NCI-H524 treated with DMSO at 0.1 percent for 48 hours (cell line): ENCODE data around the gene MYOCD.
"Not testable (repeated sequence)": the region's sequence is repeated elsewhere in the genome, so short reads cannot be mapped to it uniquely, and the experiment has no call there.

ENCODE experiments used
- DNase-seq: peaks from one replicate; lab custom pipeline; 2025; lab: John Stamatoyannopoulos, UW

MYOCD gene

GRCh38 chr17:12665263-12666210 lies at the start of gene MYOCD:
TSS of gene MYOCD (plus strand) at chr17:12665890. CDS start at chr17:12666189, 299 bp downstream.
- no peak for DNase-seq

GRCh38 chr17:12616161-12616560 lies 49.5 kb upstream of the MYOCD start:
- no peak for DNase-seq

DNA sequence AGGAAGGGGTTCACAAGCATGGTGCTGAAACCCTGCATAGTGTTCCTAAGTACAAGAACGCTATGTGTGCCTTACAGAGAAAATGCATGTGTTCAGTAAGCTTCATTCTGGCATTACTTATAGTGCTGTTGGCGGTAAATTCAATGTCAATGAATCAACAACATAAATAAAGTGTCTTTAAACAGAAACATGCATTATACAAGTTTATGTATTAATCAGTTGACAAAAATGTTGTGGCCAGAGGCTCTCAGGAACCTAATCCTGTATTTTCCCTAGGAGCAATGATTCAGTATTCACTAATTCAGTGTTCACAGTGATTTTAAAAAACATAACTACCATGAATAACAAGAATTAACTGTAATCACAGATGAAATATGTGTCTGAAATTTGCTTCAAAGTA lies 47.1 kb upstream of the MYOCD start:
- no peak for DNase-seq

DNA sequence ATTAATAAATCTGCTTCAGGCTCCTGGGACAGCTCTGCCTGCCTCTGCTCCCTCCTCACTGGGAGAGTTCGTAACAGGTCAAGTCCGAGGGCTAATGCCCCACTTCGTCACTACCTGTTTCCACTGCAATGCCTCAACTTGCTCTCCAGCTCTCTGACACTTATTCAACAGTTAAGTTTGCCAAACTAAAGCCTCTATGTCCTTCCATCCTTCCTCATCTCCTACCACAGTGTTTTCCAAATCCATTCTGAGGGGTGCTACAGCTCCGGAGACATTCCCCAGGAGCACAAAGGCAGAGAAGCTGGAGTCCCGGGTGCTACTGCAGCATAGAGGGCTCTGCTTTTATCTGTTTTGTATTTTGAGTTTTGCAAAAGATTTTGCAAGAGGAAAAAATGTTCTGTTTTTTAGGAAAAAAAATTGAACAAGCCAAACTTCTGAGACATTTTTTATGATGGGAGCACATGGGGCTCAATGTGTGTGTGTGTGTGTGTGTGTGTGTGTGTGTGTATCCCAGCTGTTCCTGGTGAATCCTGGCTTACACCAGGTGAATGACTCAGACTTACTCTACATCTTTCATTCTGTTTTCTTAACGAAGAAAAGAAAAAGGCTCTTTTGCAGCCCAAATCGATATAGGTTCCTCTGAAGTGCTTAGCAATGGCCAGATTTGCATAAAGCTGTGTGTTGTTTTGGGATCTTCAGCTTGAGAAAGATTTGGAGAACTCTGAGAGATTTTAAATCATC lies 46.1 kb upstream of the MYOCD start:
- no peak for DNase-seq

- no peak for DNase-seq
Measured at GRCh38 chr17:12620200-12620720, 45.4 kb upstream of the MYOCD start.

DNA sequence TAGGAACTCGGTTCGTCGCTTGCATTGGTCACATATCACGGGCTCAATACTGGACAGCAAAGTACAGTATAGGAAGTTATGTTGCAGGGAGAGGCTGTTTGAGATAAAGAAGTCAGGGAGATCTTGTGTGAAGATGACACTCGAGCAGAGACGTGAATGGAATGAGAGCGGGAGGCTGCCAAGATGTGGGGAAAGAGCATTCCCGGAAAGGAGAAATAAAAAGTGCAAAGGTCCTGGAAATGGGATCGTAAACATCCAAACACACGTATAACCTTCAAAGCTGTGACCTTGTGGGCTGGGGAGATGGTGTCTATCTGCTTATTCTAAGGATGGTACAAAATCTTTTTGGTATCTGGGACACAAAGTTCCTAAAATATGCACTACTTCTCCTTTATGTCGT lies 43.0 kb upstream of the MYOCD start:
- DNase-seq, result no peak

- DNase-seq, result no peak
Measured at GRCh38 chr17:12623220-12623848, 42.4 kb upstream of the MYOCD start.

DNA sequence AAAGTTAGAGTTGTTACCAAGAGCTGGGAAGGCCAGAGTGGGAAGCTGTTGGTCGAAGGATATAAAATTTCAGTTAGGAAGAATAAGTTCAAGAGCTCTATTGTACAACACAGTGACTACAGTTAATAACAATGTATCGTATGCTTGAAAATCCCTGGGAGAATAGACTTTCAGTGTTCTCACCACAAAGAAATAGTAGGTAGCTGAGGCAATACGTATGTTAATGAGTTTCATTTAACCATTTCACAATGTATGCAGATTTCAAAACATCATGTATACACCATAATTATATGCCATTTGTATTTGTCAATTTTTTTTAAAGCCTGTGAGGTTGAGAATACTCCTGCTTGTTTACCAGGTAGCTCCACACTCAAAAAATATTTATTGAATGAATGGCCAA lies 41.5 kb upstream of the MYOCD start:
- DNase-seq, result no peak

DNA sequence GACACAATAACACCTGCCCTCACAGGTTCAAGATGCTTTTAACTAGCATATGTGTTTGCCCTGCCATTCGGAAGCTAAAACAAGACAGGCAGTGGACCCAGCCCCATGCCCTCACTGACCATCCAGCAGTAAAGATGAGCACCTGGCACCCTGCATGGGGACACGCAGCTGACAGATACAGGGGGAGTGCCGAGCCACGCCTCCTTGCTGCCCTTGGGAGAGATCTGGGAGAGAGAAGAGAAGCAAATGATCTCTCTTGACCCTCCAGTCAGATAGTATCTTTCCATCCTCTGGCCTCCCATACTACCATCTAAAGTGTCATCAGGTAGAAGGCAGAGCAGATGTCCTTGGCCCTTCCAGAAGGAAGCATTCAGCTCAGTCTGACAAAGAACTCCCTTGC lies 40.6 kb upstream of the MYOCD start:
- DNase-seq, result no peak

DNA sequence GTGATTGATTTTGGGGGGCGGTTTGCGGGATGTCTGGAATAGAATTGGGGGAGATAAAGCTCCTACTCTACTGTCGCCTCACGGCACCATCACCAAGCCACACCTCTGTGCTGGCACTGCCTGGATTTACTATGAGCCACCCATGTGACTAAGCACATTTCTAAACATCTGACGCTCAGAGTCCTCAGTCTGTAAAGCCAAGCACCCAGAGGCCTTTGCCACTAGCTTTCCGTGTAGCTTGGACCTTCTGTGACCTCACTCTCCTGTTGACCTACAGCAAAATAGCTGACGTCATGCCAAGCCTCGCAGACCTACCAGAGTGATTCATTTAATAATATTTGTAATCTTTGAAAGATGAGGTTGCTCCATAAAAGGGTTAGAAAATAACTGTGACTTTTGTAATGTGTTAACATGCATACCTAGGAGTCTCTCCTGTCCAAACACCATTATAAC lies 38.5 kb upstream of the MYOCD start:
- no peak for DNase-seq

GRCh38 chr17:12627781-12628451 lies 37.8 kb upstream of the MYOCD start:
- DNase-seq, result no peak

DNA sequence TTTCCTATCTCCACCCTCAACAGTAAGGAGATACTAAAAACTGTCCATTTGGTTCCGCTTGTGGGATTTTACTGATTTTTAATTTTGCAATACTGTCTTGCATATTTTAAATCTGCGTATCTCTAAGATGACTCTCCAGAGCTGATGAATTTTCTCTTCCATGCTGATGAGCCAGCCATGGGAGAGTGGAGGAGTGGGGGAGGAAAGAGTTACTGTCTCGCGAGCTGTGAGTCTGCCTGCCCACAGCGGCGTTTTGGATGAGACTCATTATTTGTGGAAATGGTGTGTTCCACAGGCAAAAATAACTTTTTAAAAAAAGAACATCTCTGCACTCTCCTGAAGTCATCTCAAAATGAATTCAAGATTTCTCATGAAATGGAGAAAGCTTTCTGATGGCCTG lies 34.6 kb upstream of the MYOCD start:
- no peak for DNase-seq

DNA sequence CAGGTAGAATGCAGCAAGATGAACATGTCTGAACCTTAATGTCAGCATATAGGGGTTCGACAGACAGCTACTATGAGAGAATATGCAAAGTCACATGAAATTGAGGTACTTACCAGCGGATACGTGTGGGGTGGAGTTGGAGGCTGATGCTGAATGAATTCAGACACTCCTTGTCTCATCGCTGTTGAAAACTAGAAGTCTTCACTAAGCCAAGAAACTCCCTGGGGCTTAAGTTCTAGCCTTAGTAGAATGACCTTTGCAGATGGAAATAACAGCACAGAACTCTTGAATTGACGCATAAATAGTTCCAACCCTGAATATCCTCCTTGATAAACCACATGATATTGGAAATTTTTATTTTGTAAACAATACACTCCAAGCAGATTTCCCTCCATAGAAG lies 32.9 kb upstream of the MYOCD start:
- DNase-seq, result no peak

DNA sequence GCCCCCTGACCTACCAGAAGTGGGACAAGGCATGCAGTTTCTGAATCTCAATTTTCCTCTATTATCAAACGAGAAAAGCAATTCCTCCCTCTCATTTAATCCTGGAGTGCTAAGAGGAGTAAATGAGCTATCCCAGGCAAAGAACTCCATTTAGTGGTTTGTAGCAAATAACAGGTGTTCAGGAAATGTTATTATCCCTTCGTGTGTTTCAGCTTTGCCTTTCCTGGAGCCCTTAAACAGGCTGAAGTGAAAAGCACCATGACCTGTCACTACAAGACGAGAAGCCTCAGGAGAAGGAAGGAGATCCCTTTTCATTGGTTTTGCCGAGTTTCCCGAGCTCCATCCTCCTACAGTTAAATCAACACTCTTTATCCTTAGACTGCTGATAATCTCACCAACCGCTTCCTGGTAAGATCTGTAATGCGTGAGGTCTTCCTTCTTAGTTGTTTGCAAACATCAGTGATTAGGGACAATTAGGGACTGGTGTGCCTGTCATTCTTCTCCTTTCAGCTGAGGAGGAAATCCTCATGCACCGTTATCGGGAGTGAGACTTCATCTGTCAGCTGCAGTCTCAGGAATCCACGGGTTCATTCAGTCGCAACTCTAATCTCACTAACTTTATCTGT lies 30.8 kb upstream of the MYOCD start:
- DNase-seq, result no peak

GRCh38 chr17:12635996-12636395 lies 29.7 kb upstream of the MYOCD start:
- not testable (repeated sequence) for DNase-seq

GRCh38 chr17:12637015-12637414 lies 28.7 kb upstream of the MYOCD start:
- DNase-seq, result no peak

DNA sequence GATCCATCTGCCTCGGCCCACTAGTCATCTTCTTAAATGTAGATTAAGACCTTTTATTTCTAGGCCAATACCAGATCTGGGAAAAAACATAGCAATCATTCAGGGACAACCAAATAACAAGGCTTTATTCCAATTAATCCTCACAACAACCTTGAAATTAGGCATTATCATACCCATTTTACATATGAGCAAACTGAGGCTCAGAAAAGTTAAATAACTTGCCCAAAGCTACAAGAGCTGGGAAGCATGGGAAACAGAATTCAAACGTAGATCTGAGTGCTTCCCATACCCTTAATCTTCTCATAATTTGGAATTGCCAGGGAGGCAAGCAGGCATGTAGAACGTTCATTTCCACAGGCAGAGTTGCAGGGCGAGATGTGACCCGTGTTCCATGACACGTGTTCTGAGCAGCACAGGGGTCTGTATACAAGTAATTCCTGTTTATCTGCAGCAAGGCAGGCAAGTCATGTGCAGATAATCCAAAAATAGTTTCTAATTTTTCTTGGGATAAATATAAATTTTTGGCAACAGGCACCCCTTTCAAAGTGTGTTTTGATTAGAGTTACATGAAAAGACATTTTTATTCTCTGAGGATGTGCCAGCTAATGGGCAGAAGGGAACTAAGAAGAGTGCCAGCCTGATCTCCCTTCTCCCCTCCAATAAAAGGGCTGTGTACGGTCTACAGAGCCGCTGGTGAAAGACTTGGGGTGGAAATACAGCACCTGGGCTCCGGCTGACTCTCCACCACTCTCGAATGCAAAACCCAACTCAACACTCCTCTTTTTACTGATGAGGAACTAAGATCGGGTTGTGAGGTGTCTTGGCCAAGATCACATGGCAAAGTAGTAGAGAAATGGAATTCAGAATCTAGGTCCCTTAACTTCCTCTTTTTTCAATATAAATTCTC lies 27.7 kb upstream of the MYOCD start:
- no peak for DNase-seq

- DNase-seq, result no peak
Measured at GRCh38 chr17:12640364-12640763, 25.3 kb upstream of the MYOCD start.

- DNase-seq, result no peak
Measured at GRCh38 chr17:12641084-12641483, 24.6 kb upstream of the MYOCD start.

DNA sequence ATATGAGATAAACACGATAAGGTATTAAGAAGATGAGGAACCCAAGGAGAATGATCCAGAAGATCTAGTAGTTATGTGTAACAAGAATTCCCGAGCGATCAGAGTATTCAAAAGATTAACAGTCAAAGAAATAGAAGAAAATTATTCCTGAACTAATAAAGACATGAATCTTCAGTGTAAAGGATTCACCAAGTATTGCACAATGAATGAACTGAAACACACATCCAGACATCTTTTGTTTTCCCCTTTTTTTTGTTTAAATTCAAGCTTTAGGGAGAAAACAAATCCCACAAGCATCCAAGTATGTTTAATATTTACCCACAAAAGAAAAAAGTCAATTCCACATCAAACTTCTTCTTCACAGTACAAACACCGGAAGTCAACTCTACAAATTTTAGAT lies 23.7 kb upstream of the MYOCD start:
- no peak for DNase-seq
